DND-41 (cell line): ENCODE measurements around the gene NFKBIL1.

Source experiments
- ATAC-seq: fragments of 200-7000 bp; cut with Tn5 transposase; 3 replicates; pipeline ENCODE4 v1.9.1; 2021; ENCODE audit warnings: low read depth; ENCODE audit not compliant: insufficient read depth
- DNase-seq: peaks from one replicate; pipeline ENCODE4 v3.0.0-alpha.2; 2020
- H2AFZ ChIP-seq: 2 replicates; pipeline ENCODE4 v1.6.0; 2012; ENCODE audit warnings: low read depth, low read length
- H3K27ac ChIP-seq: 2 replicates; pipeline ENCODE4 v1.5.1; 2012; ENCODE audit warnings: low read length, inconsistent platforms
- H3K27me3 ChIP-seq: fragments of 200-600 bp; sonication (generic); 2 replicates; pipeline ENCODE4 v1.6.0; 2012; ENCODE audit warnings: low read length, mild to moderate bottlenecking, inconsistent platforms; ENCODE audit not compliant: insufficient read depth, poor library complexity
- H3K36me3 ChIP-seq: 2 replicates; pipeline ENCODE4 v1.5.1; 2012; ENCODE audit warnings: low read length, inconsistent platforms; ENCODE audit not compliant: insufficient read depth
- H3K4me1 ChIP-seq: 2 replicates; pipeline ENCODE4 v1.5.1; 2012; ENCODE audit warnings: mild to moderate bottlenecking, low read length; ENCODE audit not compliant: insufficient read depth
- H3K4me2 ChIP-seq: 2 replicates; pipeline ENCODE4 v1.6.0; 2012; ENCODE audit warnings: mild to moderate bottlenecking, moderate library complexity, low read length, inconsistent platforms; ENCODE audit not compliant: insufficient read depth
- H3K4me3 ChIP-seq, 2 experiments: fragments of 200-600 bp in 1 of 2; shearing (Covaris generic) in 1 of 2; 2 replicates each; pipeline ENCODE4 v1.5.1; 2012 to 2016; ENCODE audit warnings: inconsistent platforms in 2 of 2, low read length in 2 of 2, mild to moderate bottlenecking in 2 of 2, low read depth in 1 of 2, moderate library complexity in 1 of 2
- H3K79me2 ChIP-seq: 2 replicates; pipeline ENCODE4 v1.6.0; 2012; ENCODE audit warnings: low read length, inconsistent platforms; ENCODE audit not compliant: insufficient read depth
- H3K9ac ChIP-seq: 2 replicates; pipeline ENCODE4 v1.6.0; 2012; ENCODE audit warnings: low read depth, mild to moderate bottlenecking, inconsistent platforms, low read length, moderate library complexity
- H3K9me3 ChIP-seq: 2 replicates; pipeline ENCODE4 v1.5.1; 2012; ENCODE audit warnings: low read length, moderate library complexity, mild to moderate bottlenecking, inconsistent platforms; ENCODE audit not compliant: insufficient read depth, severe bottlenecking
- H4K20me1 ChIP-seq: 2 replicates; pipeline ENCODE4 v1.6.0; 2012; ENCODE audit warnings: low read length; ENCODE audit not compliant: insufficient read depth
- CTCF ChIP-seq: IDR thresholded peaks from 2 replicates; pipeline ENCODE4 v1.5.1; 2012; ENCODE audit warnings: borderline replicate concordance, low read length, moderate library complexity, mild to moderate bottlenecking; ENCODE audit not compliant: poor library complexity, severe bottlenecking; ENCODE audit errors: extremely low read depth
- EZH2 ChIP-seq: IDR thresholded peaks from 3 replicates; pipeline ENCODE4 v1.6.1; 2012; ENCODE audit warnings: borderline replicate concordance, low read depth, mild to moderate bottlenecking, moderate library complexity, low read length, inconsistent platforms; ENCODE audit not compliant: severe bottlenecking

NFKBIL1 gene

GRCh38 chr6:31577579-31577966 is 30.2 kb downstream of the NFKBIL1 start:
- no peak overlapping the region for H2AFZ ChIP-seq
- no peaks in the 10 kb centered on the region for H4K20me1 ChIP-seq
- ATAC-seq: no peak
- H3K9me3 ChIP-seq: no peaks in the 10 kb centered on the region
- H3K79me2 ChIP-seq: peaks cover 4% of the 10 kb centered on the region; the same call in 1 of the 2 replicates
- H3K27ac ChIP-seq: no peak overlapping the region
- no peak for TF ChIP-seq CTCF
- TF ChIP-seq EZH2: no peak
- no peak overlapping the region for H3K9ac ChIP-seq
- peaks cover 10% of the 10 kb centered on the region for H3K27me3 ChIP-seq
- H3K4me1 ChIP-seq: peaks cover 52% of the 10 kb centered on the region
- no peak for DNase-seq
- H3K4me2 ChIP-seq: no peak overlapping the region
- H3K4me3 ChIP-seq: no peak overlapping the region
- no peaks in the 10 kb centered on the region; the same call in 1 of the 2 replicates for H3K36me3 ChIP-seq

GRCh38 chr6:31578184-31579118 is 31.0 kb downstream of the NFKBIL1 start:
- Histone ChIP-seq H3K4me1 (peaks cover 57% of the 10 kb centered on the region), H3K79me2 (peaks cover 4% of the 10 kb centered on the region; the same call in 1 of the 2 replicates), H3K9ac (no peak overlapping the region), H2AFZ (no peak overlapping the region), H3K9me3 (no peaks in the 10 kb centered on the region), H3K4me2 (no peak overlapping the region), H3K4me3 (no peak overlapping the region), H4K20me1 (no peaks in the 10 kb centered on the region), H3K27ac (no peak overlapping the region), H3K27me3 (peaks cover 10% of the 10 kb centered on the region), H3K36me3 (no peaks in the 10 kb centered on the region; the same call in 1 of the 2 replicates)
- TF ChIP-seq EZH2: no peak
- no peak for TF ChIP-seq CTCF
- DNase-seq: no peak
- ATAC-seq: no peak

GRCh38 chr6:31579119-31579505 is 31.7 kb downstream of the NFKBIL1 start:
- ATAC-seq (no peak), DNase-seq (no peak)
- H2AFZ ChIP-seq: no peak overlapping the region
- no peaks in the 10 kb centered on the region for H4K20me1 ChIP-seq
- no peaks in the 10 kb centered on the region for H3K9me3 ChIP-seq
- H3K27me3 ChIP-seq: peaks cover 10% of the 10 kb centered on the region
- TF ChIP-seq EZH2 (no peak), CTCF (no peak)
- H3K36me3 ChIP-seq: no peaks in the 10 kb centered on the region; the same call in 1 of the 2 replicates
- H3K9ac ChIP-seq: no peak overlapping the region
- no peak overlapping the region for H3K27ac ChIP-seq
- H3K4me2 ChIP-seq: no peak overlapping the region
- H3K79me2 ChIP-seq: peaks cover 4% of the 10 kb centered on the region; the same call in 1 of the 2 replicates
- H3K4me3 ChIP-seq: no peak overlapping the region
- peaks cover 57% of the 10 kb centered on the region for H3K4me1 ChIP-seq
